Stimulated activated CD8-positive, alpha-beta memory T cell treated with anti-CD3 and anti-CD28 coated beads, Interleukin-15, amount 100 ng/mL, for 24 hours (primary cell): ENCODE data around the gene MLX.

Experiments used
- DNase-seq: peaks from one replicate; pipeline ENCODE4 v3.0.0-alpha.2; 2020; ENCODE audit warnings: low read depth

Gene MLX, protein sequence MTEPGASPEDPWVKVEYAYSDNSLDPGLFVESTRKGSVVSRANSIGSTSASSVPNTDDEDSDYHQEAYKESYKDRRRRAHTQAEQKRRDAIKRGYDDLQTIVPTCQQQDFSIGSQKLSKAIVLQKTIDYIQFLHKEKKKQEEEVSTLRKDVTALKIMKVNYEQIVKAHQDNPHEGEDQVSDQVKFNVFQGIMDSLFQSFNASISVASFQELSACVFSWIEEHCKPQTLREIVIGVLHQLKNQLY

DNA sequence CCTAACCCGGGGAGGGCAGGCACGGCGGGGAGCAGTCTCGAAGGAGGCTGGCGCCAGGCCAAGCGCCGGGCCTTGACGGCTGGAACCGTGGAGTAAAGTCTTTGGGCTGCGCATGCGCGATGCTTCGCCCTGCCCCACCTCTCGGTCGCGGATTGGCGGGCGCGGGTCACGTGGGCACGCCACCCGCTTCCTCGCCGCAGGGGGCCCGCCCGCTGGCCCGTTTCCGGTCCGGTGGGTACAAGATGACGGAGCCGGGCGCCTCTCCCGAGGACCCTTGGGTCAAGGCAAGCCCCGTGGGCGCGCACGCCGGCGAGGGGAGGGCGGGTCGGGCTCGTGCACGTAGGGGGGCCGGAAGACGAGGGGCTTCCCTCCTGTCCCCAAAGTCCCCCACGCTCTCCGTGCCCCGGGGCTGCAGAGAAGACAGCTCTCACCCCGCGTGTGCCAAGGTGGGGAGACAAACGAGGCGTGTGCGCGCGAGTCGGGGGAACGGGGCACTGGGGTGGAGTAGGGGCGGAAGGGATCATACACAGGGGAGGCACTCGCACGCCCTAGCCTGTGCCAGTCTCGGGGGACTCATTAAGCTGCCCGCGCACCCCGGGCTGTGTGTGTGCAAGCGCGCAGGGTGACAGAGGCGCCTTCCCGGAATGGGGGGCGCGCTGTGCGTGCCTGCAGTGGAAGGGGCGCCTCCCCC is at the start of gene MLX:
TSS of gene MLX (plus strand) at position 218 of the 691 bp plus-strand sequence. CDS start at position 243, 25 bp downstream.
- DNase-seq = peak; percentile 83

DNA sequence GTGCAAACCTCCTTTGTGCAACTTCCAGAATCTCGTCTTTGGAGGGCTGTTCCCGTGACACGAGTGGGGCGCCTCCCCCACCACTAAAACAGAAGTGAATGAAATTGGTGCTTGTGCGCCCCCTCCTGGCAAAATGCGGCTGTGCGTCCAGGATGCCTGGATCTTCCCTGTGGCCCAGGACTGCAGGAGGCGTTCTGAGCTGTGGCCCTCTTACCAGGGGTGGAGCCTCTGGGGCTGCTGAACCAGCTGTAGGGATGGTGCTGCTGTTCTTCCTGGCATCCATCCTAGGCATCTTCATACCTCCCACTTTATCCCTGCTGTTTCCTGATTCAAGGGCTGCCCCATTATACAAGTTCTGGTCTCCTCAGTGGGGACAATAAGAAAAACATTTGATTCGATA is 49.4 kb upstream of the MLX start:
- peak; percentile 75 for DNase-seq

DNA sequence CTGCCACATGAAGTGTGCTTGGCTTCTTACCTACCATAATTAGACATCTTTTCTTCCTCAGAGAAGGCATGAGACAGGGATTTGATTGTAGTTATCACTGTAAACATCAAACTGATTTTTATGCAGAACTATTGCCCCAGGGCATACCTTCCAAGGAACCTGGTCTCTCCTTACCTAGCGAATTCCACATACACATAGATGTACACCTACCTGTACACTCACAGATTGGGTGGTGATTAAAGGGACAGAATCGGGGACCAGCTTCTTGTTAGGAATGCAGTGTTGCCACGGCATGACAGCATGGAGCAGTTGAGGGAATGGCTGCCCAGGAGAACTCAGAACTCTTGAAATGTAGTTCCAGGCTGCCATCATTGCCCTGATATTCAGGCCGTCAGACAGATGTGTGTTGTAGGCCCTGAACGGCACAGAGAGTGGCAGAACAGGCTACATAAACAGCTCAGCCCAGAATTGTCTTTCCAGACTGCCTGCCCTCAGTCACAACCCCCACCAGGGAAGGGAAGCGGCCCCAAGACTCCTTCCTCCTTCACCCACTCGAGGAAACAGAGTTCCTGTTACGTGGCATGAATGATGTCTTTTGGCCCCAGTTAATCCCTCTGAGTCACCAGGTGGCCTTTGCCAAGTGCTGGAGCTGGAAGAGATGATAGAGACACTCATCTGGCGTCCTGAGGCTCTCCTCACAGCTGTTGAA is 48.7 kb upstream of the MLX start:
- no peak for DNase-seq

DNA sequence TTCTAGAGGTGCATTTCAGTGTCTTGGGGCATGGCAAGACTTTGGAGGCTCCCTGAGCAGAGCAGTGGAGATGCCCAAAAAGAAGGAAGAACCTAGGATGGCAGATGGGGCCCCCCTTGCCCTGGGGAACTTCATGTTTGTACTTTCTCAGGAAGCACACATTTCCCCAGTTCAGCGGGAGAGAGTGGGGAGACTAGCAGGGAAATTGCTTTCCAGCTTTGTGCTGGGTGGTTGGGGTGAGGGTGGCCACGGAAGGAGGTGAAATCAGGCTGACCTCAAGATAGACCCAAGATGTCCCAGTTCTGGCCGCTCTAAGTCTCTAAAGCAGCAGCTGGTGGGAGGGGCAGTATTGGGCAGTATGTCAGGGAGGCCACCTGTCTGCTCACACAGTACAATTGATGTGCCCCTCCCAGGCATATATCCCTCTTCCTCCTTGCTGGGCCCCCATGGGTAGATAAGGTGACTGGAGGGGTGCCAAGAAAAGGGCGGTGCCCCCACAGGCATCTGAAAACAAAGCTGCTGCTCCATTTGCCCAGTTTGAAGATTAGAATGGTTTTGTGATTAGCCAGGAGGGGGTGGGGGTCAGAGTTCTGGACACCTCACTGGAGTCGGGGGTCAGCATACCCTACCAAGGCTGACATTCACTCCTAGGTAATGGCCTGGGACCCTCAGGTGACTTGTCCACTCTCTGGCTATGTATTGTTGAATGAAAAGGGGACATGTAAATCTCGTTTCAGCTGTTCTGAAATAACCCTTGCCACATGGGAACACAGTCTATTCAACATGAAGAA is 48.0 kb upstream of the MLX start:
- DNase-seq = no peak

DNA sequence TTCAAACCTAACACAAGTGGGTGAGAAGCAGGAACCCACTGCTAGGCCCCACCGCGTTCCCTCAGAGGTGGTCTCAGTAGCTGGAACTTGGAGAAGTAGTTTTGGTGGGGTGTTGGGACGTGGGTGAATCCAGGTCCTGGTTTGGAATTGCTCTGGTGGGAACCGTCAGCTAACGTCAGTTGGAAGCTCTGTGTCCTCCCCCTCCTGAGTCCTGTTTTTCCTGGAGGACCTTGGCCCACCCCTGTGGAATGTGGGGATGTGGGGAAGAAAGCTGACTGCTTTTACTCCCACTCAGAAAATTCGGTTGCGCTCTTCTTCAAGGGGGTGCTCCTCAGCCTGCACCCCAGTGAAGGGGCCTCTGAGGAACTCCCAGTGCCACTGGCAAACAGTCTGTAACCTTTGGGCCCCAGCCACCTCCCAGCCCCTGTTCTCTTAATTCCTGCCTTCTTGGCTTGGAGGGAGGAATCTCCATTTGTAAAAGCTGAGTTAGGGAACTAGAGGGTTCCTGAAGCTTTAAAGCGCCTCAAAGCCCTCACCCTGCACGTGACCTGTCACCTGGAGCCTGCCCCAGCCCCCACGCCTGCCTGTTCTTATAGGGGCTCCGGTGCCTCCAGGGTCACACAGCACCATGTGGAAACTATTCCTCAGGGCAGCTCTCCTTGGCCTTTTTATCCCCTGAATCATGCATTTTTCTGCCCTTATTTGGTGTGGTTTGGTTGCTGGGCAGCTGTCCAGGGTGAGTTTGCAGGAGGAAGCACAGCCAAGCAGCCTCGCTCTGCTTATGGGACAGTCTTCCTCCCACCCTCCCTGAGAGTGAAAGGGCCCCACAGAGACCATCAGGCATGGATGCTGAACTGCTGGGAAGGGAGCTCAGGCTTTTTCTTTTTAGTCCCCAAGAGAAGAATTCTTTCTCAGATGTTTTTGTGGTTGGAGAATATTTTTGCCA is 47.1 kb upstream of the MLX start:
- DNase-seq = no peak

DNA sequence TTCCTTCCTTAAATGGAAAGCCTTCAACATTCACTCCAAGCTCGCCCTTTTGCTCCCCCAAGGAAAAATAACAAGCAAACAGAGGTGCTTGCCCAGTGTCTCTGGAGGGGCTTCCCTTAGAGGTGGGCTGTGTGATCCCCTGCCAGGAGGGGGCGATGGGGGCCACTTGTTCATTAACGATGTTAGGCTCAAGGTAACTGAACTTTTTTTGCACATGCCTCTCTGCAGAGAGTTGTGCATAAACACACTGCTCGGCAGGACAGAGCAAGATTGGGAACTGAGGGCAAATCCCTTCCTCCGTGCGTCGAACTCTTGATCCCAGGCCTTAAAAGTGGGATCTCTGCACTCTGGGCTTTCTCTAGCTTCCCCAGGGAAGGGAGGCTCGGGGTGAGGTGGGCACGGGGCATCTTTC is 46.4 kb upstream of the MLX start:
- no peak for DNase-seq

DNA sequence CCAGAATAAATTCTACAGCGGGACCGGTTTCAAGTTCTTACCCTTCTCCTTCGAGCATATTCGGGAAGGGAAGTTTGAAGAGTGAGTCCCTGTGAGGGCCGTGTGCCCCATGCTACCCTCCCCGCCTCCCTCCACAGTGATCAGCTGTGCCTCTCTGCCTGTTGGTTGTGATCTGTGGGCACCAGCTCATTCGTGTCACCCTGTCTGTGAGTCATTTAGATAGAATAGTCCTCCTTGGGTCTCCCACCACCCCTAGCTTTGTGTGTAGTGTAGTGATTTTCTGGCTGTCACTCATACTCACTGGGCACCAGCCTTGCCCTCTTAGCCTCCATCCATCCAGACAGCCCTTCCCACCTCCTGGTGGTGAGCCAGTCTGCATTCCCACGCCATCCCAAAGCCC is 45.9 kb upstream of the MLX start:
- DNase-seq = no peak

DNA sequence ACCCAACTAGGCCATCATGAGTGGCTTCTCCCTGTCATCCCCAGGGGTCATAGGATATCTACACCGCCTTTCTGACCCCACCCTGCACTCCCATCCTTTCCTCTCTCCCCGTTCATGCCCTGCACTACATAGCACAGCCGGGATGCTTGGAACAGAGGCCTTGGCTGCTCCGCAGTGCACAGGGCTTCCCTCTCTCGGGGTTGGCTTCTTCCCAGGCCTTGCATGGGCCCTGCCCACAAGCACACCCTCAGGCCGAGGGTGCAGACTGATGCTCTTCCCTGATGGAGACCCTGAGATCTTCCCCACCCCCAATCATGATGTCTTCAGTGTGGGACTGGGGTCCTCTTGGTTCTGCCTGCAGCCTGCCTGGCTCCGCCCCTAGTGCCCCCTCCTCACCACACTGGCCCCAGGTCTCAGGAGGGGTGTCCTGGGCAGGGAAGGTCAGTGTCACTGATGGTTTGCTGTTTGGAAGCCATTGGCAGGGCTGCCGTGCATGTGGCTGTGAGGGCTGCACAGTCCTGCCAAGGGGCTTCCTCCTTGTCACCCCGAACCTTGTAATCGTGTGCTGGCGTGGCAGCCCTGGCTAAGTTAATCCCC is 45.1 kb upstream of the MLX start:
- no peak for DNase-seq

DNA sequence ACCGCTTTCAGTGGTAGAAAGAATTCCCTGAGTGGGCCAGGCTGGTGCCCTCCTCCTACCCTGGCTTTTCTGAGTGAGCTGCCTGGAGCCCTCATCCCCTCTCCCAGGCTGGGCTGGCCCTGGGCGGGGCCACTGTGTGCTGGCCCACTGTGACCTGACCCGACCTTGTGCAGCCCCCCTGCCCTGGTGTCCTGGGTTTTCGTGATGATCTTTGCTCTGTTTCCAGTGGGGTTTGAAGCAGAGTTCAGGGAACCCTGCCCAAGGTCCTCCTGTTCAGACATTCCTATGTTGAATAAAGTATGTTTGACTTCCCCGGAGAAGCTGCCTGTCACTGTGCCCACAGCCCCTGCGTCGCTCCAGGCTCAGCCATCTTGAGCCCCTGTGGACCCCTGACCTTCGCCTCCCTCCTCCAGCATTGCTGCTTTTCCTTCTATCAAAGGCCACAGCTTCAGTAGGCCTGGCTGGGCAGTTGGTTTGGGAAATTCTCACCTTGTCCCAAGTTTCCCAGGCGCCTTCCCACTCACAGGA is 44.6 kb upstream of the MLX start:
- DNase-seq = no peak

DNA sequence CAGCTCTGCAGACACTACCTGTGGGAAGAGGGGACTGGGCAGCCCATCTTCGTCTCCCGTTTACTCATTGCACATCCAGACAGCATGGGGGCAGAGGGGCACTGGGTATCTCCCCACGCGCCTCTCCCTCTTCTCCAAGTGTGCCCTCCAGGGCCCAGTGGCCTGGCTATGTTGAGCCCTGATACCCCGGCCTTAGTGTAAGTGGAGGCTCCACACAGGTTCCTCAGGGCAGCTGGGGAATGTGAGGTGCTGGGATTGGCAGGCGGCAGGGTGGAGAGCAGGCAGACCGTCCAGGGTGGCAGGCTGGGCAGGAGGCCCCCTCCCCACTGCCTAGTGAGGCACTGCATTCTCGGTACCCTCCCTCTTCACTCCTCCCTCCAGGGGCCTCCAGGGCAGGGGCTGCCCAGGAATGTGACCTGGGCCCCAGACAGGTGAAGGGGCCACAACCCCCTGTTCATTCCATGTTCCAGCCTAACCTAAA is 44.1 kb upstream of the MLX start:
- DNase-seq = no peak

DNA sequence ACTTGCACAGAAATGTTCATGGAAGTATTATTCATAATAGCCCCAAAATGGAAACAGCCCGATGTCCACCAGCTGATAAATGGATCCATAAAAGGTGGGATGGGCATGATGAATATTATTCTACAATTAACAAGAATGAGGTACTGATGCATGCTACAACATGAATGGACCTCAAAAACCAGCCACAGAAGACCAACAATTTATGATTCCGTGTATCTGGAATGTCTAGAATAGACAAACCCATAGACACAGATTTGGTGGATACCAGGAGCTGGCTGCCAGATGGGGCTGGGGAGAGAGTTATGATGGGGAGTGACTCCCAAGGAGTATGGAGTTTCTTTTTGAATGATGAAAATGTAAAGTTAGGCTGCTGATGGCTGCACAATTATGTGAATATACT is 41.7 kb upstream of the MLX start:
- DNase-seq = no peak

DNA sequence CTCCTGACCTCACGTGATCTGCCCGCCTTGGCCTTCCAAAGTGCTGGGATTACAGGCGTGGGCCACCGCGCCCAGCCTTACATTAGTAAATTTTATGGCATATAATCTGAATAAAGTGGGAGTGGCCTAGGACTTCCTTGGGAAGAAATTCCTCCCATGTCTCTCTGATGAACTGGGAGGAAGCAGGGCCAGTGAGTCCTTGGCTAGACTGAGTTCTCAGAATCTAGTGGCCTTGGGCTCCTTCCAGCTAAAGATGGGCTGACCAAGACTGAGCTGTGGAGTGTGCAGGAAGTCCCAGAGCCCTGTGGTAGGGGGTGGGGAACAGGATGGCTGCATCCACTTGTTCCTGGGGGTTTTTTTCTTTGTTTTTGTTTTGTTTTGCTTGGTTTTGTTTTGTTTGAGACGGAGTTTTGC is 40.9 kb upstream of the MLX start:
- no peak for DNase-seq

DNA sequence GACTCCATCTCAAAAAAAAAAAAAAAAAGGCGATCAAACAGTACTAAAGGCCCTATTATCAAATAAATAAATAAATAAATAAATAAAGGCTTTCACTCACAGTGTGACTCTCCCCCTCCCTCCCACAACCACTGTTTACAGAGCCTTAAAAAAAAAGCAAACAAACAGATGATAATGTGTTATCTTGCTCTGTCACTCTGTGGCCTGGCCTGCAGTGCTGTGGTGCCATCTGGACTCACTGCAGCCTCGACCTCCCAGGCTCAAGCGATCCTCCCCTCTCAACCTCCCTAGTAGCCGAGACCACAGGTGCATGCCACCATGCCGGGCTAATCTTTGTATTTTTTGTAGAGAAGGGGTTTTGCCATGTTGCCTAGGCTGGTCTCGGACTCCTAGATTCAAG is 39.0 kb upstream of the MLX start:
- no peak for DNase-seq

DNA sequence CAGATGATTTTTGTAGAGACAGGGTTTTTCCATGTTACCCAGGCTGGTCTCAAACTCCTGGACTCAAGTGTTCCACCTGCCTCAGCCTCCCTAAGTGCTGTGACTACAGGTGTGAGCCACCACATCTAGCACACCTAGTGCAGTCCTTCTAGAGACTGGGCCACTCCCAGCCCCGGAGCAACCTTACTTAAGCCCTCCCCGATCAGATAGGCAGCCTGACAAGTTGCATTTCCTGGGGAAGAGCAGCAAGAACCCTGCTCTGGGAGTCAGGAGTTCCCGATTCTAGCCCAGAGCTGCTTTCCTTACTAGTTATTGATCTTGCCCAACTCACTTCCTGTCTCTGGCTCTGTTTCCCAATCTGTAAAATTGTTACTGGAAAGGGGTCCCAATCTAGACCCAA is 37.8 kb upstream of the MLX start:
- DNase-seq = no peak

DNA sequence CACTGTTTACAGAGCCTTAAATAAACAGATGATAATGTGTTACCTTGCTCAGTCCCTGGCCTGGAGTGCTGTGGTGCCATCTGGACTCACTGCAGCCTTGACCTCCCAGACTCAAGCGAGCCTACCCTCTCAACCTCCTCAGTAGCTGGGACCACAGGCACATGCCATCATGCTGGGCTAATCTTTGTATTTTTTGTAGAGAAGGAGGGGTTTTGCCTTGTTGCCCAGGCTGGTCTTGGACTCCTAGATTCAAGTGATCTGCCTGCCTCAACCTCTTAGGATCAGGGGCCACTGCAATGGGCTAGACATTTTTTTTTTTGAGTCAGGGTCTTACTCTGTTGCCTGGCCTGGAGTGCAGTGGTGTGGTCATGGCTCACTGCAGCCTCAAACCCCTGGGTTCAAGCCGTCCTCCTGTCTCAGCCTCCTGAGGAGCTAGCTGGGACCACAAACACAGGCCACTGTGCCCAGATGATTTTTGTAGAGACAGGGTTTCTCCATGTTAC is 35.9 kb upstream of the MLX start:
- no peak for DNase-seq

DNA sequence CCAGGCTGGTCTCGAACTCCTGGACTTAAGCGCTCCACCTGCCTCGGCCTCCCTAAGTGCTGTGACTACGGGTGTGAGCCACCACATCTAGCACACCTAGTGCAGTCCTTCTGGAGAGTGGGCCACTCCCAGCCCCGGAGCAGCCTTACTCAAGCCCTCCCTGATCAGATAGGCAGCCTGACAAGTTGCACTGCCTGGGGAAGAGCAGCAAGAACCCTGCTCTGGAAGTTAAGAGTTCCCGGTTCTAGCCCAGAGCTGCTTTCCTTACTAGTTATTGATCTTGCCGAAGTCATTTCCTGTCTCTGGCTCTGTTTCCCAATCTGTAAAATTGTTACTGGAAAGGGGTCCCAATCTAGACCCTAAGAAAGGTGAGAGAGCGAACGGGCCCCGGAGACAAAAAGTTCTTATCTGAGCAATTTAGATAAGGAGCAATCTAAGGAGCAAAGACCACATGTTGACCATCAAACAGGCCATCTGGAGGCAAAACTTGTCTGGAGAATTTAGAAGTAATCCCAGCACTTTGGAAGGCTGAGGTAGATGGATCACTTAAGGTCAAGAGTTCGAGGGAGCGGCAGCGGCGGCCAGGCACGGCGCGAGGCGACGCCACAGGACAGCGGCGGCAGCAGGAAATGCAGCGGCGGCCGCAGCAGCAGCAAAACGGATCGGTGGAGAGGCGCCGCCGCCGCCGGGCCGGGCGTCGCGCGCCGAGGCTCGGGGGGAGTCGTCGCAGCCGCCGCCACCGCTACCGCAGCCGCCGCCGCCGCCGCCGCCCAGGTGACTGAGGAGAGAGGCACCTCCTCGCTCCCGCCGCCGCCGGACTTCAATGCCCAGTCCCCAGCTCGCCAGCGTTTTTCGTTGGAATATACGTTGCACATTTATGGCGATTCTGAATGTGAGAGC is 35.2 kb upstream of the MLX start:
- no peak for DNase-seq

DNA sequence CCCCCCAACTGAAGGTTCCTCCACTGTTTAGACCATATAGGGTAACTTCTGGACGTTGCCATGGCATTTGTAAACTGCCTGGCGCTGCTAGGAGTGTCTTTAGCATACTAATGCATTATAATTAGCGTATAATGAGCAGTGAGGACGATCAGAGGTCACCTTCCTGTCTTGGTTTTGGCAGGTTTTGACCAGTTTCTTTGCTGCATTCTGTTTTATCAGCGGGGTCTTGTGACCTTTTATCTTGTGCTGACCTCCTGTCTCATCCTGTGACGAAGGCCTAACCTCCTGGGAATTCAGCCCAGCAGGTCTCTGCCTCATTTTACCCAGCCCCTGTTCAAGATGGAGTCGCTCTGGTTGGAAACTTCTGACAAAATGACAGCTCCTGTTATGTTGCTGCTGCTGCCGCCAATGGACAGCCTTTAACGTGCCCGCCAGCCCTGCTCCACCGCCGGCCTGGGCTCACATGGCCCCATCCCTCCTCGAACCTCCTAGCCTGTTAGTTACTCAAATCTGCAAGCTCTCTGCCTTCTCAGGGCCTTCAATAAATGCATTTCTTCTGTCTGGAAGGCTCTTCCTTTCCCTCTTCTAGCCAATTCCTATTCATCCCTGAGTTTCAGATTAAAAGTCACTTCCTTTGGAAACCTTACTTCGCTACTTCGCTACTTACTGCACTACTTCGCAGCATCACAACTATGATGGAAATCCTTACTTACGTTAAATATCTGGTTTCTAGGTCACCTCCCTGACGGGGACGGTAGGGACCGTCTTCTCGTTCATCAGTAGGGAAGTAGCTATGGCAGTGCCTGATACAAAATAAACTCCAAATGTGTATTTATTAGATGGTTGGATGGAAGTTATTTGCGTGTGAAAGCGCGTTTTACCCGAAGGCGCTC is 31.5 kb upstream of the MLX start:
- DNase-seq = no peak

DNA sequence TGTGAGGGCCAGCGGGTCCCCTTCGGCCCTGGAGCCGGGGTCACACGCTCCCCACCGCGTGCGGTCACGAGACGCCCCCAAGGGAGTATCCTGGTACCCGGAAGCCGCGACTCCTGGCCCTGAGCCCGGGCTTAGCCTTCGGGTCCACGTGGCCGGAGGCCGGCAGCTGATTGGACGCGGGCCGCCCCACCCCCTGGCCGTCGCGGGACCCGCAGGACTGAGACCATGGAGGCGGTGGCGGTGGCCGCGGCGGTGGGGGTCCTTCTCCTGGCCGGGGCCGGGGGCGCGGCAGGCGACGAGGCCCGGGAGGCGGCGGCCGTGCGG is 30.9 kb upstream of the MLX start, which contains the start of gene NAGLU:
TSS of gene NAGLU (plus strand) at position 194 of the 324 bp plus-strand sequence. CDS start at position 226, 32 bp downstream.
- DNase-seq = peak; percentile 60
